NCI-H2029 (cell line): ENCODE measurements around the gene PTH2R.
"Not testable (repeated sequence)": the region's sequence is repeated elsewhere in the genome, so short reads cannot be mapped to it uniquely, and the experiment has no call there.

Experiments
- DNase-seq: peaks from one replicate; lab custom pipeline; 2025; lab: John Stamatoyannopoulos, UW

Gene PTH2R

DNA sequence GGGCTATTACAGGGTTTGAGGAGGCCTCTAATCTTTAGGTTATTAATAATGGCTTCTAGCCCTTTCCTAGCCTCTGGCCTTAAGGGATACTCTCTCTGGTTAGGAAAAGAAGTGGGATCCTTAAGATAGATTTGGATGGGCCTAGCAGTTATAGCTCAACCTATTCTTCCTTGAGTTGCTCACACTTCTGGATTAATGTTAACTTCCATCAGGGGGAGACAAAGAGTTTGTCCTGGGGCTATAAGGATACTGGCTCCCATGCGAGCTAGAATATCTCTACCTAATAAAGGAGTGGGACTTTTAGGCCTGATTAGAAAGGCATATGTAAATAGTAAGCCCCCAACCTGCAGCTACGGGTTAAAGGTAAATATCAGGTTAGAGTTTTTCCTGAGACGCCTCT, 14.3 kb upstream of the PTH2R start:
- DNase-seq = no peak

DNA sequence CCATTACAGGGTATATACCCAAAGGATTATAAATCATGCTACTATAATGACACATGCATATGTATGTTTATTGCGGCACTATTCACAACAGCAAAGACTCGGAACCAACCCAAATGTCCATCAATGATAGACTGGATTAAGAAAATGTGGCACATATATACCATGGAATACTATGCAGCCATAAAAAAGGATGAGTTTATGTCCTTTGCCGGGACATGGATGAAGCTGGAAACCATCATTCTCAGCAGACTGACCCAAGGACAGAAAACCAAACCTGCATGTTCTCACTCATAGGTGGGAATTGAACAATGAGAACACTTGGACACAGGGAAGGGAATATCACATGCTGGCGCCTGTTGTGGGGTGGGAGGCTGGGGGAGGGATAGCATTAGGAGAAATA, 9.8 kb upstream of the PTH2R start:
- DNase-seq = not testable (repeated sequence)

DNA sequence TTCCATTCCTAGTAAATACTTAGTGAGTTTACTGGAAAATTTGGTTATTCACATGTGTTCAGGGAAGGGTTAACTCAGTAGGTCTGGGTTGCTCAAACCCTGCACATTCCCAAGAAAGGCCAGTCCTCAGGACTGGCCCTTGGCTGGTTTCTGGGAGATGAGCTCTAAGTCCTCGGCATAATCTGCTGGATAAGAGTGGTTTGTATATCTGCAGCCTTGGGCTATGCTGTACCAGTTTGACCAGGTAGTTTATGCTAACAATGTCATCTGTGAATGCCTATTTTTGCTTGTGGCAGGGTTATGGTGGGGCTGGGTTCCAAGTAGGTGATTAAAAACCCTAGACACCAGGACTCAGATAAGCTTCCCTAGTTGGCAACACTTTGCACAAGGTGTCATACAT, 7.4 kb upstream of the PTH2R start:
- DNase-seq = no peak

DNA sequence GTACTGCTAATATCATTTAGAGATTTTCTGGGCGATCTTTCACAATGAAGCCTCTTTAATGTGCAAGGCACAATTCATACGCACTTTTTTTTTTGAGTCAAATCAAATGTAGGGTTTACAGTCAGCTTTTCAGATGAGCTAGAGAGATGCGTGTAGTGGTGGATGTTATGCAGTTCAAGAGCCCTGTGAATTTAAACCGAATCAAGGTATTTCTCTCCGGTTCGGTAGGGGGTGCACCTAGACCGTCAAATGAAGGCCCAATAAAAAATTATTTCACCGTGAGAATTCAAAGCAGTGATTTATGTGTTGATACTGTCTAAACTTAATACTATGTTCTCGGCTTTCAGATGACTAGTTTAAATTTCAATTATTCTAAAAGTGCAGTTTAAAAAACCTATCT, 1.1 kb downstream of the PTH2R start:
- no peak for DNase-seq

DNA sequence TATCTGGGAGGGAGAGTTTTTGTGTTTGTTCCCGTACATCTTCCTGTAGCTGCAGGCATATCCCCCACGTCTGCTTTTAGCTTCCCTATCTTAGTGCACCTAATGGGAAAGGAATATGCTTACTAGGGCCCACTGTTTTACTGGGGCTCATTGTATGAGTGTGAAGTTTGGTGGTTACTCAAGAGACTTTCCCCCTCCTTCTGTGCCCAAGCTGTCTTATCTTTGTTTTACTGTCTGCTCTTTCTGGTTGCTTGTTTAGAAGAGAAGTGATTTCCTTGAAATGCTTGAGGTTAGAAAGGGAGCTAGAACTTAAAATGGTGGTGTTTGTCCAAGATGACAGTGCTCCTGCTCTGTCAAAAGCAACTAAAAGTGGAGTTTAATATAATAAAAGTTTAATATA, 7.3 kb downstream of the PTH2R start:
- DNase-seq = no peak

DNA sequence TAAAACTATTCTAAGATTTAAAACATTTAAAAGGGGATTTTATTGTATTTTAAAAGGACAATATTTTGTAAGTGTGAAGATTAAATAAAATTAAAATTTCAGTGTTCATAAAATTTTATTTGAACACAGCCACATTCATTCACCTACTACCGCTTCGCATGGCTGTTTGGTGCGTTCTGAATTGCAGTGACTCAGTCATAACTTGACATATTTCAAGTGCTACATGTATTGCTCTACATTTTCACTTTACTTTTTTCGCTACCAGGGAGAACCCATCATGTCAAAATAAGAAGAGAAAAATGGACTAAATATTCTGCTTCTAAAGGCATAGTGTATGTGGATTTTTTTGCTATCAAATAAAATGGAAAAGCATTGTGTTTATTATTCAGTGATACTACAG, 8.7 kb downstream of the PTH2R start:
- DNase-seq = no peak

DNA sequence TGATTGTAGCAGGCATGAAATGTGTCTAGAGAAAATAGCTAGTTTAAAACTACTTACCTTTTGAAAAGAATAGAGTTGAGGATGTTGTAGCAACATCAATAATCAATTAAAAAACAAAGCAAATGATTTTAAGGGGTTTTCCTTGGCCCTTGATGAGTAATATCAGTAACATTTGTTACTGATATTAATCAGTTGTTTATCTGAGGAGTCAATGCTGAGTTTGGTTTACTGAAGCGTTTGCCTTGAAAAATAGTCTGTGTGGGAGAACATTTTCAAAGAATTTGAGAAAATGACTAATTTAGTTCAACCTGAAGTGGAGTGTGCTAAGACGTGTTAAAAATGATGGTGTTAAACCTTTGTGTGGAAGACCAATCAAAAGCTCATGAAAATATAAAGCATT, 9.3 kb downstream of the PTH2R start:
- no peak for DNase-seq

DNA sequence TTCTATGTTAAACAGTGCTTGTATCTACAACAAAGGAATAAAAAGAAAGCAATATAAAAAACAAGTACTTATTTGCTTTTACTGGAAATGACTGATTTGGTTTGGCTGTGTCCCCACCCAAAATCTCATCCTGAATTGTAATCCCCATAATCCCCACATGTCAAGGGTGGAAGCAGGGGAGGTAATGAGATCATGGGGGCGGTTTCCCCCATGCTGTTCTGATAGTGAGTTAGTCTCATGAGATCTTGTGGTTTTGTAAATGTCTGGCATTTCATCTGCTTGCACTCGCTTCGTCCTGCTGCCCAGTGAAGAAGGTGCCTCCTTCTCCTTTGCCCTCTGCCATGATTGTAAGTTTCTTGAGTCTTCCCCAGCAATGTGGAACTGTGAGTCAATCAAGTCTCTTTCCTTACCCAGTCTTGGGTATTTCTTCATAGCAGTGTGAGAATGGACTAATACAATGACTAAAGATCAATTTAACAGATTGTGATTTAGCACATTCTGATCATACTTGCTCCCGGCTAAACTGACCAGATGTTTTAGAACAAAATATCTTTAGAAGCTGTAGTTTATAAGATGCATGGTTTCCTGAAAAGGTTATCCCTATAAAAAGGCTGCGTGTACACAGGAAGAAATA, 19.9 kb downstream of the PTH2R start:
- no peak for DNase-seq

DNA sequence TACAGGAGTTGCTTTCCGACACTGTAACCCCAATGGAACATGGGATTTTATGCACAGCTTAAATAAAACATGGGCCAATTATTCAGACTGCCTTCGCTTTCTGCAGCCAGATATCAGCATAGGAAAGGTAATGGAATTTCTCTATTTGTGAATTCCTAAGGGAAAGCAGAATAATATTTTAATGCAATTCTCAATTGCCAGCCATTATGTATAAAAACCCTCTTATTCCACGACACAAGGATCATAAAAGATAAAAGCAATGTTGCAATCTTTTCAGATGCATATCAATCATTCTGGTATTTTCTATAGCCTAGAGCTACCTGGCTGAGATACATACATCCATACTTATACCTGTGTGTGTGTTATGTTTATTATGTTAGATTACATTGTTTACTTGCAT, 31.2 kb downstream of the PTH2R start:
- no peak for DNase-seq

DNA sequence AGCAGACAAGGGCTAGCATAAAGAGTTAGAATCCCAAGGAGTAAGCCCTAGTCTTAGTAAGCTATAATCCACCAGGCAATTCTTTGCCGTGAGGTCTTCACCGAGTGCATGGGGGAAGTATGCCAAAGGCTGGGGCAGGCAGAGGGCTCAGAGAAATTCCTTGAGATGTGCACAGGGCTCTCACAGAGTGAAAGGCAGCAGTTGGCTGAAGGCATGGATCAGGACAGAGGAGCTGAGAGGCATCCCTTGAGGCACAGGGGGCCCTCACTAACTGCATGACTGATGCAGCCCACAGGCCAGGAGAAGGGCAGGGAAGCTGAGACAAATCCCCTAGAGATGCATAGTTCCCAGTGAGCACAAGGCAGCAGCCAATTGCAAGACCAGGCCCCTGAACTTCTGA, 34.1 kb downstream of the PTH2R start:
- DNase-seq = no peak

DNA sequence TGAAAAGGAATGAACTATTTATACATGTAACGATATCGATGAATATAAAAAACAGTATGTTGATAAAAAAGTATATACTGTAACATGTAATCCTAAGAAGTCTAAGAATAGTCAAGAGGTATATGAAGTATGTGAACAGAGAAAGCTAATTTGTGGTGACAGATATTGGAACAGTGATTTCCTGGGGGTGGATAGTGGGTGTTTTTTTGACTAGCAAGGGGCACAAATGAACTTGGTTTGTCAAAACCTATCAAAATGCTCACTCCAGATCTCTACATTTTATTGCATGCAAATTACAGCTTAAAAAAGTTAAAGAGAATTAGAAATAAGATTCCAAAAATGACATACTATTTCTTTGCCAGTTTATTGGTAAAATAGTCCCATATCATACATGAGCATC, 35.4 kb downstream of the PTH2R start:
- no peak for DNase-seq

DNA sequence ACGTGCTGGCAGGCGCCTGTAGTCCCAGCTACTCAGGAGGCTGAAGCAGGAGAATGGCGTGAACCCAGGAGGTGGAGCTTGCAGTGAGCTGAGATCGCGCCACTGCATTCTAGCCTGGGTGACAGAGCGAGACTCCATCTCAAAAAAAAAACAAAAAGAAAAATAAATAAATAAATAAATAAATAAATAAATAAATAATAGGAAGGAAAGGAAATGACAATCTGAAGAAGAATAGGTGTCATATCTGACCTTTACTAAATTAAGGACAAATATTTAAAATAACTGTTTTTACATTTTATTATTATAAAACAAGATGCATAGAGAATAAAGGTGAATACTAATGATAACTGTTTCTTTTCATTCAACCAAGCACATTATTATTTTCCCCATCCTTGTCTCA, 40.9 kb downstream of the PTH2R start:
- not testable (repeated sequence) for DNase-seq

DNA sequence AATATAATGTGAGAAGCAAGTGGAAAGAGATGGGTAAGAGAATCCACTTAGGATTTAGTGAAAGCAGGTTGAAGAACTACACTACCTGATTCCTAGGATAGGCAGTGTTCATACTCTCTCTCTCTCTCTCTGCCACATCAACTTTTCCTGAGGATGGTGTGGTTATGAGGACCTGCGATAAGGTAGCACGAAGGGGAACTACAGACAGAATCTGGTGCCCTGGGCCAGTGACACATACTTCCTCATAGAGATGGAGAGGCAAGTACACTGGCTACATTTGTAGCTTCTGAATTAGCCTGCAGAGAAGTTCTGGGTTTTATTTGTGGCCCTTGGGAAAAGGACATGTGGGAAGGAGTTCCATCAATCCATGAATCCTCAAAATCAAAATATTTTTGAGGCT, 44.5 kb downstream of the PTH2R start:
- no peak for DNase-seq

DNA sequence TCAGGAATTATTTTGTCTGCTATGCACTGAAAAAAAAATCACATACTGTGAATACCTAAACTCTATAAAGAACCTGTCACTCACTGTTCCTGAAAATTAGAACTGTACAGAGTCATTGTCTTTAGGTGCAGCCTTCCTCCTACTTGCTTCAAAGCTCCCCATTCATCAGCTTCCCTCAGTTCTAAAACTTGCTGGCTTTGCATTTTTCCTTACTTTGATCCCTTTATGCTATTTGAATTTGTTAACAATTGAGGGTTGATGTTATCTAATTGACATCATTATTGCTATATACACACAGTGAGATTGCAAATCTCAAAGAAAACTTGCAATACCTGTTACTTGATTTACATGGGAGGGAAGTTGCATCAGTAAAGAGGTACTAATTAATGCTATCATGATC, 48.3 kb downstream of the PTH2R start:
- DNase-seq = no peak

DNA sequence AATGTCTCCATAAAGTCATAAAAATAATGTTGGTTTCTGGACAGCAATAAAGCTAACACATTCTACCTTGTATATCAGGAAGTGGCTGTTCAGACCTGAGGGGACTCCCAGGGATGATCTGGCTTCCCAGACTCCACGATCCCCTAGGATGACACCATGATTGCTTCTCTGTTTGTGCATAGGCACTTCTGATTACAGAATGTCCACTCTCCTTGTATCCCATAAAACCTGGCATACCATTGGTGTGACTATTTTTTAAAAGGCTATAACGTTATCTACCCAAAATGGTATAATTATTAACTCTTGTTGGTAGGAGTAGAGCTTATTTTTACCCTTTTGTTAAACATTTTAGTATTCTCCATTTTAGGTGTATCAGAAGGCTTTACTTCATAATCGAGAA, 57.1 kb downstream of the PTH2R start:
- no peak for DNase-seq

DNA sequence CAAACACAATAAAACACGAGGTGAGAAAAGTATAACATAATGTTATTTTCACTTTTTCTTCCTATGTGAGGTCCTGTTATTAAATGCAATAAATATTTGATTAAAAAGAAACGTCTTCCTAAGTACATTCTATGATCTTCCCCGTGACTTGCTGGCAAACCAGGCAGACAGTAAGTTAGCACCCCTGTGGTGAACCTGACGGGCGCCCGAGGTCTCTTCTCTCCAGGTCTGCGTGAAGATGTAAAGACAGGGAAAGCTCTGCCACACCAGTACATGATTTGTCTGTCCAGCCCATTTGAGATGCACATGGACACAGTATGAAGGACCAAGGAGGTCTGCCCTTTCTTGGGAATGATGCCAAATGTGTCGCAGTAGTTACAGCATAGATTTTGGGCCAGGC, 57.6 kb downstream of the PTH2R start:
- no peak for DNase-seq

DNA sequence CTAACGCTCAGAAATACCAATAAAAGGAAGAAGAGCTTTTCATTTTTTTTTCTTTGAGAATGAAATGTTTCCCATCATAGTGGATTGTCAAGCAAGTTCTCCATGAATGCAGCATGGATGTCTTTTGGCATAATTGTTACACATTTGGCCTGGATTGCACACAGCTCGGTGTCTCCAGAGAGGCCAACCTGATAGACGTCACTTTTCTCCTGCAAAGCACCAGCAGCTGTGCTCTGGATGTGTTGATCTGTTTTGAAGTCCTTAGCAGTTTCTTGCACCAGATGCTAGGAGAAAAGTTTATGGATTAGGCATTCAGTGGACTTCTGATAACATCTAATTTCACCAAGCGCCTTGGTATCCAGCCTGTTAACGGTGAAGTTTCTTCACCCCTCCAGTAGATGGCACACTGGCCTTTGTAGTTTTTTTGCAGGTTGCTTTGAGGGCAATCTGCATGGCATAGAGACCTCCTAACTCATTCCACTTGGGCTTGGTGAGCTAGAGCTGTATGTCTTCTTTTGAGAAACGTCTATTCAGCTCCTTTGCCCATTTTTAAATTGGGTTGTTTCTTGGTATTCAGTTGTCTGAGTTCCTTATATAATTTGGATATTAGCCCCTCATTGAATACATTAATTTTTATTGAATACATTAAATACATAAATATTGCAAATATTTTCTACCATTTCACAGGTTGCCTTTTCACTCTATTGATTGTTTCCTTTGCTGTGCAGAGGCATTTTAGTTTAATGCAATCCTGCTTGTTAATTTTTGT, 59.7 kb downstream of the PTH2R start:
- peak; percentile 66 for DNase-seq

DNA sequence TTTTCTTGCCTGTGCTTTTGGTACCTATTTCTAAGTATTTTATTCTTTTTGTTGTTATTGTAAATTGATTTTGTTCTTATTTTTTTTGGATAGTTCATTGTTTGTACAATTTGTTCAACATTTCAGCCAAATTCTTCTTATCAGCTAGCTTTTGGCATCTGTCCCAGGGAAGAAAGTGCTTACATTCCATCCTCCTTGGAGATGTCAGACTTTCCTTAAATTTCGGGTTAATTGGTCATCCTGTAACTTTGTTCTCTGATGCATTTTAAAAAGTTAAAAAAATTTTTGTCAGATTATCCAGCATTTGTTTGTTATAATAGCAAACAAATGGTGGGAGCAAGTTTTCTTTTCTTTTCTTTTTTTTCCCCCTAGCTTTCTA, 60.3 kb downstream of the PTH2R start:
- DNase-seq = no peak

DNA sequence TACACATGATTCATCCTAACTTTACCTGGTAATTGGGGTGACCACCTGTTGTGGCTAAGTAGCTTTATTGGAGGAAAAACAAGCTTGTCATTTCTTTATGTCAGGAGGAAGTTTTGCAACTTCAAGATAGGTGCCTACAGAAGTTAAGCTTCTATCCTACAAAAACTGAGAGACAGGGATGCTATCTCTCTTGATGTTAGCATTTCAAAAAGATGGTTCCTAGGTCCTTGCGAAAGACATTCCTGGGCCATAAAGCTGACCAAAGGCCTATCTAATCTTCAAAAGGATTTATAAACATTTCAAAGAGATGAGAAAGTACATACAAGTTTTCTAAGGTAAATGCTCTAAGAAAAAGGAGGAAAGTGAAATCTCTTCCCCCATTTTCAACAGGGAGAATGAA, 61.0 kb downstream of the PTH2R start:
- no peak for DNase-seq

DNA sequence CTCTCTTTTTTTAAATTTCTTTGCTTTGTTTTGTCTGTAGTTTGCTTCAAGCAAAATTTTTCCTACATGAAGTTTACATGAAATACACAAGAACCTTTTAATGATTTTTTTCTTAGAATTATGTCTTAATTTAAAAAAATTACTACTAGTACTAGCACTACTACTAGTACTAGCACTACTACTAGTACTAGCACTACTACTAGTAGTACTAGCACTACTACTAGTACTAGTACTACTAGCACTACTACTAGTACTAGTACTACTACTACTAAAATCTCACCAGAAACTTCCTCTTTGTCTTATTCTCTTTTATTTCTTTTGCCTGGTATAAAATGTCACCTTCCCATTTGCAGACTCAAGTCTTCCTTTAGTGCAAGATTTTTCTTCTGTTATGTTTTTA, 71.1 kb downstream of the PTH2R start:
- DNase-seq = no peak

DNA sequence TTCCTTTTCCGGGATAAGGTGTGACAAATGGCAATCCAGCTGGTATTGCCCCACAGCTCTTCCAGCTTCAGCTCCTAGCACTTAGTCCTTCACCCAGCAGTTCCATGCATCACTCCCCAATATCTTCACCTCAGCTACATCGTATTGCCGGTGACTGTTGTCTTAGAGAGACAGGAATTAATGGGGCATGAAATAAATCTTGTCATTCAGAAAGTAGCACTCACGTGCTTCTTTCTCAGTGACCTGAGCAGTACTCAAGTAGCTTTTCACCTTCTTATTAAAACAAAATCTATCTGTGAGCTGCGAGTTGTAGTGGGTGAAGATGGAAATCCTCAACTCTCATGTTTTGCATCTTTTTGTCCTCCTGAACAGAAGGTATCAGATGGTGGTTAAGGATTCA, 72.8 kb downstream of the PTH2R start:
- DNase-seq = no peak

DNA sequence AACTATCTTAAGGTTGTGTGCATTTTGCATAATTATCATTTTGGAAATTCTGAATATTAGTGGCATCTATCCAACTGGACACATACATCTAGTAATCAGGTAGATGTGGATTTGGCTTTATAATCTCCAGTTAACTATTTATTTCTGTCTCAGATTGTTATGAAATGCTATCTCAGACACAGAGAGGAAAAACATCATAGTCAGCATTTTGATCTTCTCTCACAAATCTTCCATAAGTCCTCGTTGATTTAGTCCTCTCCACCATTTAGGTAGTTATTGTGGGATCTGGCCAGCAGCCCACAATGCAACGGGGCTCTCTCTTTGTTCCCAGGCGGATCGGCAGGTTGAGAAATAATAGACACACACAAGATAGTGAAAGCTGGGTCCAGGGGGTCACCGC, 75.4 kb downstream of the PTH2R start:
- not testable (repeated sequence) for DNase-seq

DNA sequence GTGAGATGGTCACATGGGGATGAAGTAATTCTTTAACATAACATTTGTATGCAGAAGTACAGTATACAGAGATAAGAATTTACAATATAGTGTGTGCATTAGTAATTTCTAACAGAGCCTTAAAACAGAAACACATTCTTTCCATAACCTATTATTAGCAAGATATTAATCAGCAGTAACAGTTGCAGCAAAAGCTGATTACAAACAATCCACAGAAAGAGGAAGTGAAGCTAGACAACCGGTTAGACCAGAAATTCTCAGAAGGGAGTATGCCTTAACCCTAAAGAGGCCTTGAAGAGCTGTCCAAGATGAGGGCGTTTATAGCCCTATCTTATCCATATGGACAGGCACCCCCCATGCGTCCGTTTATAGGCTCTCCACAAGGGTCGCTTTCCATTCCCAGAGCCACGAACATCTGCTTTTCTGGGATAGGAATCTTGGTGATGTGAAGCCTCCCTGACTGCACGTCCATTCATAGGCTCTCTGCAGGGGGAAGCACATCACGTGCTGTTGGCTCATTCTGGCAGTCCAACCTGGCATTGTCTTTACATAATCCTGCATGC, 75.9 kb downstream of the PTH2R start:
- DNase-seq = not testable (repeated sequence)

DNA sequence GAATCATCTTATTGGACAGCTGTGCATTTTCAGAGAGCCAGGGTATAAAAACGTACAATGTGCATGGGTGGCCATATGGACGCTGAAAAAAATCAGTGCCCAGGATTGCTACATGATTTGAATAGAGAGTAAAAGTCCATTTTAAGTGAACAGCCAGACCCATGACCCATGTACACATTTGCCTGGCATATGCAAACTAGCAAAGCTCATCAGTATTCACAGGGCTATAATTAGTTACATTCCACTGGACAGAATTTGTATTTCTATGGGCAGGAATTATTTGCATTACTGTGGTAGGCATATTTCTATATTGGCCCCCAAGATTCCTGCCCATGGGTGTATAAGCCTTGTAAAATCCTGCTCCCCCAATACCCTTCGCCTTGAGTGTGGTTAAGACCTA, 78.8 kb downstream of the PTH2R start:
- no peak for DNase-seq
